H9 (cell line): ENCODE measurements around the gene DLST. TPM values are rescaled to one million over a fixed set of nuclear protein-coding genes. Genes with fewer than 3 reads are reported as not detected.

Experiments
- DNase-seq: peaks from one replicate; pipeline ENCODE4 v3.0.0-alpha.2; 2017
- H2AFZ ChIP-seq: one replicate; pipeline ENCODE4 v1.6.1; 2013; ENCODE audit warnings: mild to moderate bottlenecking, low read length, control low read depth, moderate library complexity
- H2AK5ac ChIP-seq: 2 replicates; pipeline ENCODE4 v1.6.1; 2013; ENCODE audit warnings: low read length, control low read depth, mixed read lengths; ENCODE audit not compliant: insufficient read length
- H2BK120ac ChIP-seq: one replicate; pipeline ENCODE4 v1.6.1; 2013; ENCODE audit warnings: low read depth, mild to moderate bottlenecking, low read length, control low read depth, inconsistent platforms; ENCODE audit not compliant: poor library complexity, severe bottlenecking
- H2BK12ac ChIP-seq: 2 replicates; pipeline ENCODE4 v1.6.1; 2013; ENCODE audit warnings: low read length, control low read depth, mixed read lengths, low read depth; ENCODE audit not compliant: insufficient read length
- H2BK15ac ChIP-seq: 2 replicates; pipeline ENCODE4 v1.6.1; 2013; ENCODE audit warnings: low read depth, low read length, control low read depth
- H2BK20ac ChIP-seq: one replicate; pipeline ENCODE4 v1.6.1; 2013; ENCODE audit warnings: low read depth, mild to moderate bottlenecking, low read length, control low read depth, inconsistent platforms; ENCODE audit not compliant: poor library complexity, severe bottlenecking
- H2BK5ac ChIP-seq: 2 replicates; pipeline ENCODE4 v1.6.1; 2013; ENCODE audit warnings: low read length, control low read depth, mixed read lengths; ENCODE audit not compliant: insufficient read length
- H3K14ac ChIP-seq: 2 replicates; pipeline ENCODE4 v1.6.1; 2013; ENCODE audit warnings: low read length, control low read depth; ENCODE audit not compliant: insufficient read depth
- H3K18ac ChIP-seq: 2 replicates; pipeline ENCODE4 v1.6.1; 2013; ENCODE audit warnings: low read depth, mild to moderate bottlenecking, mixed read lengths, low read length, control low read depth; ENCODE audit not compliant: insufficient read length
- H3K23ac ChIP-seq: 2 replicates; pipeline ENCODE4 v1.6.1; 2013; ENCODE audit warnings: low read length, control low read depth, mixed read lengths, low read depth; ENCODE audit not compliant: insufficient read length
- H3K23me2 ChIP-seq: 2 replicates; pipeline ENCODE4 v1.6.1; 2013; ENCODE audit warnings: low read depth, mild to moderate bottlenecking, mixed read lengths, low read length, control low read depth; ENCODE audit not compliant: insufficient read length, poor library complexity, severe bottlenecking
- H3K27ac ChIP-seq: 2 replicates; pipeline ENCODE4 v1.5.1; 2013; ENCODE audit warnings: low read length, control low read depth, mixed read lengths, low read depth; ENCODE audit not compliant: insufficient read length
- H3K27me3 ChIP-seq: 2 replicates; pipeline ENCODE4 v1.6.1; 2013; ENCODE audit warnings: low read length, control low read depth, inconsistent platforms; ENCODE audit not compliant: insufficient read depth
- H3K4ac ChIP-seq: 2 replicates; pipeline ENCODE4 v1.6.1; 2013; ENCODE audit warnings: low read depth, mild to moderate bottlenecking, control low read depth, inconsistent platforms, low read length, moderate library complexity
- H3K4me1 ChIP-seq: 2 replicates; pipeline ENCODE4 v1.6.1; 2013; ENCODE audit warnings: low read length, control low read depth, inconsistent platforms; ENCODE audit not compliant: insufficient read depth
- H3K4me2 ChIP-seq: 2 replicates; pipeline ENCODE4 v1.6.1; 2013; ENCODE audit warnings: low read length, control low read depth, mixed read lengths; ENCODE audit not compliant: insufficient read length, insufficient read depth
- H3K56ac ChIP-seq: 2 replicates; pipeline ENCODE4 v1.6.1; 2013; ENCODE audit warnings: low read depth, mild to moderate bottlenecking, mixed read lengths, low read length, control low read depth; ENCODE audit not compliant: insufficient read length
- H3K79me1 ChIP-seq: 2 replicates; pipeline ENCODE4 v1.6.1; 2013; ENCODE audit warnings: low read depth, mild to moderate bottlenecking, moderate library complexity, low read length, control low read depth, inconsistent platforms; ENCODE audit not compliant: insufficient read depth, poor library complexity, severe bottlenecking
- H3K79me2 ChIP-seq: 2 replicates; pipeline ENCODE4 v1.6.1; 2013; ENCODE audit warnings: low read length, control low read depth, inconsistent platforms; ENCODE audit not compliant: insufficient read depth
- H3K9ac ChIP-seq: 2 replicates; pipeline ENCODE4 v1.6.1; 2013; ENCODE audit warnings: low read length, control low read depth, mixed read lengths; ENCODE audit not compliant: insufficient read length; ENCODE audit errors: extremely low read depth
- H3K9me3 ChIP-seq: one replicate; pipeline ENCODE4 v1.6.1; 2013; ENCODE audit warnings: low read depth, low read length, inconsistent platforms; ENCODE audit not compliant: control insufficient read depth
- H3T11ph ChIP-seq: one replicate; pipeline ENCODE4 v1.6.1; 2013; ENCODE audit warnings: mild to moderate bottlenecking, low read length, control low read depth, inconsistent platforms
- H4K20me1 ChIP-seq: one replicate; pipeline ENCODE4 v1.6.1; 2013; ENCODE audit not compliant: control insufficient read depth, insufficient read length, insufficient read depth
- H4K5ac ChIP-seq: 2 replicates; pipeline ENCODE4 v1.6.1; 2013; ENCODE audit warnings: low read depth, mild to moderate bottlenecking, mixed read lengths, low read length, control low read depth; ENCODE audit not compliant: insufficient read length
- H4K8ac ChIP-seq: replicated peaks from 2 replicates; pipeline ENCODE4 v1.6.1; 2013; ENCODE audit warnings: low read length, control low read depth, mixed read lengths, low read depth; ENCODE audit not compliant: insufficient read length
- H4K91ac ChIP-seq: 2 replicates; pipeline ENCODE4 v1.6.1; 2013; ENCODE audit warnings: low read depth, mild to moderate bottlenecking, moderate library complexity, mixed read lengths, low read length, control low read depth; ENCODE audit not compliant: insufficient read length
- H3K27ac Mint-ChIP-seq, 3 experiments: 2 replicates in 2 of 3; 3 replicates in 1 of 3; pipeline ENCODE4 v1.8.0; 2020 to 2021; ENCODE audit warnings: mixed read lengths in 3 of 3, mild to moderate bottlenecking in 1 of 3, moderate library complexity in 1 of 3
- H3K27me3 Mint-ChIP-seq: 2 replicates; pipeline ENCODE4 v1.8.0; 2021; ENCODE audit warnings: low read depth, mild to moderate bottlenecking, moderate library complexity, mixed read lengths
- H3K36me3 Mint-ChIP-seq, 3 experiments: 2 replicates in 2 of 3; 3 replicates in 1 of 3; pipeline ENCODE4 v1.8.0; 2020 to 2021; ENCODE audit warnings: low read depth in 3 of 3, mixed read lengths in 3 of 3; ENCODE audit not compliant: insufficient read depth in 1 of 3
- H3K4me1 Mint-ChIP-seq, 2 experiments: 2 replicates each; pipeline ENCODE4 v1.8.0; 2020; ENCODE audit warnings: mixed read lengths in 2 of 2
- H3K4me3 Mint-ChIP-seq, 2 experiments: 2 replicates in 1 of 2; 3 replicates in 1 of 2; pipeline ENCODE4 v1.8.0; 2020 to 2021; ENCODE audit warnings: mild to moderate bottlenecking in 2 of 2, mixed read lengths in 2 of 2, moderate library complexity in 1 of 2
- H3K9me3 Mint-ChIP-seq, 2 experiments: 2 replicates in 1 of 2; 3 replicates in 1 of 2; pipeline ENCODE4 v1.8.0; 2020; ENCODE audit warnings: mild to moderate bottlenecking in 2 of 2, mixed read lengths in 2 of 2, moderate library complexity in 1 of 2
- WGBS: extraction: QIAGEN DNeasy Blood & Tissue Kit; methylation state at CpG from one replicate; pipeline ENCODE4 v1.1.7; 2013; ENCODE audit warnings: missing lambda C conversion rate, low lambda C conversion rate, mixed read lengths; ENCODE audit not compliant: insufficient read length; ENCODE audit errors: extremely low coverage; 5-methylcytosine and 5-hydroxymethylcytosine counted together
- total RNA-seq: library from RNA; stranded (reverse); gene quantifications from 2 replicates; pipeline ENCODE4 v1.2.1, GENCODE V29; 2021
- TF ChIP-seq, protein P1 (sequence below): fragments of 200-600 bp; sonication (generic); conservative IDR thresholded peaks from 3 replicates; pipeline ENCODE4 v1.8.0; 2021; ENCODE audit warnings: antibody characterized with exemption, mild to moderate bottlenecking

The DLST gene
- total RNA-seq, 1 experiment from 2014 or later, result 116 TPM

GRCh38 chr14:74832849-74833248, 48.9 kb upstream of the DLST start:
- Histone ChIP-seq H3K27me3 (no peaks in the 10 kb centered on the region), H3T11ph (no peak overlapping the region), H2BK20ac (no peak overlapping the region), H3K23me2 (no peaks in the 10 kb centered on the region), H3K14ac (no peak overlapping the region), H3K18ac (no peak overlapping the region), H3K4me1 (no peaks in the 10 kb centered on the region), H4K20me1 (no peaks in the 10 kb centered on the region), H3K79me1 (no peaks in the 10 kb centered on the region), H4K8ac (no peak overlapping the region), H2BK5ac (no peak overlapping the region), H2AK5ac (no peak overlapping the region), H2BK12ac (no peak overlapping the region), H3K27ac (no peak overlapping the region), H3K79me2 (no peaks in the 10 kb centered on the region), H3K23ac (no peak overlapping the region), H3K9me3 (no peaks in the 10 kb centered on the region), H2BK15ac (no peak overlapping the region), H3K56ac (no peak overlapping the region), H3K4me2 (no peak overlapping the region), H3K9ac (no peak overlapping the region), H3K4ac (no peak overlapping the region), H2BK120ac (no peak overlapping the region), H4K5ac (no peak overlapping the region), H4K91ac (no peak overlapping the region), H2AFZ (no peak overlapping the region)
- H3K4me1 Mint-ChIP-seq, result no peaks in the 10 kb centered on the region
- peaks cover 3 to 31% (median 30%) of the 10 kb centered on the region in 3 experiments; a peak in 5 of 7 replicates for H3K36me3 Mint-ChIP-seq
- no peaks in the 10 kb centered on the region for H3K27me3 Mint-ChIP-seq
- WGBS, result no CpG with 5 or more reads among the region's 4 CpGs
- H3K9me3 Mint-ChIP-seq, result no peaks in the 10 kb centered on the region
- H3K27ac Mint-ChIP-seq, result no peak overlapping the region
- H3K4me3 Mint-ChIP-seq, result no peak overlapping the region
- TF ChIP-seq, protein P1, sequence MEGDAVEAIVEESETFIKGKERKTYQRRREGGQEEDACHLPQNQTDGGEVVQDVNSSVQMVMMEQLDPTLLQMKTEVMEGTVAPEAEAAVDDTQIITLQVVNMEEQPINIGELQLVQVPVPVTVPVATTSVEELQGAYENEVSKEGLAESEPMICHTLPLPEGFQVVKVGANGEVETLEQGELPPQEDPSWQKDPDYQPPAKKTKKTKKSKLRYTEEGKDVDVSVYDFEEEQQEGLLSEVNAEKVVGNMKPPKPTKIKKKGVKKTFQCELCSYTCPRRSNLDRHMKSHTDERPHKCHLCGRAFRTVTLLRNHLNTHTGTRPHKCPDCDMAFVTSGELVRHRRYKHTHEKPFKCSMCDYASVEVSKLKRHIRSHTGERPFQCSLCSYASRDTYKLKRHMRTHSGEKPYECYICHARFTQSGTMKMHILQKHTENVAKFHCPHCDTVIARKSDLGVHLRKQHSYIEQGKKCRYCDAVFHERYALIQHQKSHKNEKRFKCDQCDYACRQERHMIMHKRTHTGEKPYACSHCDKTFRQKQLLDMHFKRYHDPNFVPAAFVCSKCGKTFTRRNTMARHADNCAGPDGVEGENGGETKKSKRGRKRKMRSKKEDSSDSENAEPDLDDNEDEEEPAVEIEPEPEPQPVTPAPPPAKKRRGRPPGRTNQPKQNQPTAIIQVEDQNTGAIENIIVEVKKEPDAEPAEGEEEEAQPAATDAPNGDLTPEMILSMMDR, result no peak
- no peak for DNase-seq
